NCI-H82 treated with DMSO at 0.1 percent for 48 hours (cell line): ENCODE measurements around the gene MYEOV.

Experiments used
- DNase-seq: peaks from one replicate; lab custom pipeline; 2025; ENCODE audit not compliant: unreplicated experiment; lab: John Stamatoyannopoulos, UW

The MYEOV gene

GRCh38 chr11:69314555-69314954, 20.6 kb downstream of the MYEOV start:
- no peak for DNase-seq

DNA sequence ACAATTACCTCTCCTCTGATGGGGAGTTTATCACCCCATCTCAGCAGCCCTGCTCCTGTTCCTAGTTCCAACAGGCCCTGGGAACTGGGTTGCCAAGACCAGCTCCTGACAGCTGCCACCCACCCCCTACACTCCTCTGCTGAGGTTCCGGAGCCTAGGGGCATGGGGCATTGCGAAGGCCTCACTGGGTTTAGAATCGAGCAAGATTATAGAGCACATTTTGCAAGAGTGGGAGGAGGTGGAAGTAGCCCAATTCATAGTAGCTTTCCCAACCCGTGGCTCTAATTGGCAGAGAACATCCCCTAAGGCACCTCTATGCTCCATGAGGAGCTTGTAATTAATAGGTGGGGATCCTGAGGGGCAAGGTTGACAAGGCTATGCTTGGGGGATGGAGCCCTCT, 23.0 kb downstream of the MYEOV start:
- DNase-seq, result no peak

- no peak for DNase-seq
These were observed 23.6 kb downstream of the MYEOV start for GRCh38 chr11:69317401-69318092.

- no peak for DNase-seq
These were observed 24.1 kb downstream of the MYEOV start for GRCh38 chr11:69318093-69318420.

DNA sequence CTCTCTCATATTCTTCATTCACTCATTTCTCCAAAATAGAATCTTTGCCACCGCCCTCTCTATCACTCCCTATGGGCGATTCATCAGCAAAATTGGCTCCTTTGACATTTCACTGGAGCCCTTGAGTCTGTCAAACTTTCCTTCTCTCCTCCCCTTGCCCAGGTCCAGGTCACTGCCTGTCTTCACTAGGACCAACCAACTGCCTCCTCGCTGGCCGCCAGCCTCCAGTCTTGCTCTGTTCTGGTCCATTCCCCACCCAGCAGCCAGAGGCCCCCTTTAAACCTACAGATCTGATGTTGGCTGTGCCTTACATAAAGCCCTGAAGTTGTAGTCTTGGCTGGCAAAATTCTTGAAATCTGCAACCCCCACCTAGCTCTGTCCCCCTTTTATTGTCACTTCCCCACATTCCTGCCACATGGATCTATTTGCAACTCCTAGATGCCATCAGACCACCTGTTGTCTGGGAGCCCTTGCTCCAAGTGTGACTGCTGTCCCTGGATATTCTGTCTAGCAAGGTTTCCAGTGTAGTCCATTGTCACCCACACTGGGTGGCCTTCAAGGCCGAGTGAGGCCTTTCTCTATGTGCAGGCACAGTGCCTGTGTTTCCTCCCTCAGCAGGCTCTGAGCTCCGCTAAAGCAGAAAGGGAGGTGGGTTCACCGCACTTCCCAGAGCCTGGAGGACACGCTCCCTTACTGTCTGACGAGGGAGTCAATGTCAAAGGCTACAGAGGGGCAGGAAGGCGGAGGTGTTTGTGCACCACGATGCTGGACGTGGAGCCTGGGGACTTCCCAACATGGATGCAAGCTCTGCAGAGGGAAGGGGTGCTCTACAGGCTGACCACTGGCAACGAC, 25.5 kb downstream of the MYEOV start:
- DNase-seq, result no peak

DNA sequence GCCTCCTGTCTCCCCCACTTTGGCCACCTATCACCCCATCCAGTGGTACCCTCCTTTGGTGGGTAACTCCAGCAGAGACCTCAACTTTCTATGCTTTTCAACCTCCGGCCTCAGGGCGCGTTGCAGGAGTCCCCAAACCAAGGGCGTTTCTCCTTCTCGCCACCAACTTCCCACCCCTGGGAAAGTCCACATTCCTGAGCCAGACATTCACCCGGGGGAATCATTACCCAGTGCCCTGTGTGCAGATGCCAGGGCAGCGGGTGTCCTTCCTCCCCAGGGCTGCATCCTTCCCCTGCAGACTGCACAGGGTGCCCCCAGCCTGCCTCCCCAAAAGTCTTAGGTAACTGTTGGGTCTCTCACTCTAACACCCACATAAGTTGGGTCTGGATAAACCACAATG, 26.4 kb downstream of the MYEOV start:
- DNase-seq, result no peak

GRCh38 chr11:69320756-69321741, 27.1 kb downstream of the MYEOV start:
- DNase-seq, result no peak

DNA sequence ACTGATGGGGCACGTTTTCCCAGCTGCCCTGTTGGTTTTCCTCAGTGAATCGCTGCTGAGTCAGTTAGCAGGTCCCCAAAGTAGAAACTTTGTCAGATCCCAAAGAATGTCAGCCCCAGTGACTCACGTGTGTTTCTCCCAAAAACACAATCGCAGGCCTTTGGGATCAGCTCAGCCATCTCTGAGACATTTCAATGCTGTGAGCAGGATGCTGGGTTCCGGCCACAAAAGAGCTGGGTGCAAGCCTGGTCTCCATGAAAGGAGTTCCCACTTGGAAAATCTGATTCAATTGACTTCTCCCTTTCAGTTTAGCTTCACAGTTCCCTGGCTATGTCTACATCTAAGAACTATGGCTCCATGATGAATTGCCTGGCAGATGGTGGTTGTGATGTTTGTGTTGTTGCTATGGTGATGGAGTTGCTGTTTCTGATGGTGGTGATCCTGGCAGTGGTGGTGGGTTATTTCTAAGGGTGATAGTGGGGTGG, 28.0 kb downstream of the MYEOV start:
- DNase-seq, result no peak

DNA sequence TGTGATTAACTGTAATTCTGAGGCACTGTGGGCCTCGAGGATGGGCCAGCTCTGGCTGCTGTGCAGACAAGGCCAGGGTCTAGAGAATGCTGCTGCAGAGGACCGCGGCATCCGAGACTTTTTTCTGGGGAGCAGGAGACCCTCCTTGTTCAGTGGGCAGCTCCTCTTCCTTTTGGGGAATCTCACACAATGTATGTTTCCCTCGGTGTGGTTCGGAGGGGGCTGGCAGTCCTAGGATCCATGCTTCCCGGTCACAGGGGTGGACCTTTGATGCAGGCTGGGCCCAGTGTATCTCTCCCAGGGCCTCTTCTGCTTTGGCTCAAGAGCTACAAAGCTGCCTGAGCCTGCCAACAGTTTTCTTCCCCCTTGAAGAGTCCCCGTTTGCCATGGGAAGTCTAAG, 31.5 kb downstream of the MYEOV start:
- DNase-seq, result no peak

DNA sequence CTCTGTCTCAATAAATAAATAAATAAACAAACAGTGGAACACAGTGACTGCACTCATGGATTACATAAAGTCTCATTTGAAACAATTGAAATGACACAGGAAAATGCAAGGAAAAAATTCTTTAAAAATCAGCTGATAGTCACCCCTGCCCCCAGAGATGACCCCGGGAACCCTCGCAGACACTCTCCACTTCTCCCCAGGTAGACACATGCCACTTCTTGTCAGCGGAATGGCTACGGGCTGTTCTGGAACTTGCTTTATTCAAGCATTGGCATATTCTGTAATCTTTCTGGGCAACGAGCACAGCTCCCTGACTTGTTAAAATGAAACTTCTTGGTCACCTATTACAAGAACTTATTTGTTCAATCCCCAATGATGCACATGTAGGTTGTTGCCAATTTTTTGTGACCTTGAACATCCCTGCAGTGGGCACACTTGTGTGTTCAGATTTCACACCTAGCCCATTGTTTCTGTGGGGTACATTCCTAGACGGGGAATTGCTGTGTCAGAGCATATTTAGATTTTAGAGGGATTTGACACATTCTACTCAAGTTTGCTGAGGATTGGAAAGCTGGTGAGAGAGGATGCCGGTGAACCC, 32.8 kb downstream of the MYEOV start:
- DNase-seq, result no peak

DNA sequence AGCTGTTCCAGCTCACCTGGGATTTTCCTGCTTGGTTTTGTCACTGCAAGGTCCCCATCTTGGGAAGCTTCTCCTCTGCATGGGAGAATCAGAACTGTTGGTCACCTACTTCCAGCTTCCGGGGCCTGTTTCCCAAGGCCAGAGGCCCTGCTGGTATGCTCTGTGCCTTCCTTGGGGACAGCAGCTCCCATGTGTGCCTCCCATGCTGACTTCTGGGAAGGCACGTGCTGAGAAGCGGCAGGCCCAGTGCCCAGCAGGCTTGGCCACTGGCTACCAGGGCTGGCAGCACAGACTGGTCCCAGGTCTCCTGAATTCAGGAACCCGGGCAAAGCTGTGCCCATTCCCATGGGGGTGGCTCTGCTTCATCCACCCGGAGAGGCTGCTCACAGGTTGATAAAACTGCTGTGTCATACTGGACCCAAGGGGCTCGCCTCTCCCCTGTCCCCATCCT, 33.8 kb downstream of the MYEOV start:
- no peak for DNase-seq

GRCh38 chr11:69328231-69328630, 34.3 kb downstream of the MYEOV start:
- DNase-seq, result no peak

DNA sequence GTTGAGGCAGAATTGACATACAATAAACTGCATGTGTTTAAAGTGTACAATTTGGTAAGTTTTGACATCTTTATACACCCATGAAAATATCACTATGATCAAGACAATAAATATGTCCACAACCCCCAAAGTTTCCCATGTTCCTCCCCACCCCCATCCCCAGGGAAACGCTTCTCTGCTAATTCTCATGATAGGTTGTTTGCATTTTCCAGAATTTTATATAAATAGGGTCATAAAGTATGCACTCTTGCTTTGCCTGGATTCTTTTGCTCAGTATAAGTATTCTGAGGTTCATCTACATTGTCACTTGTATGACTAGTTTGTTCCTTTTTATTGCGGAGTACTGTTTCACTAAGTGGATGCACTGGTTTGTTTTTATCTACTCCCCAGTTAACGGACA, 35.6 kb downstream of the MYEOV start:
- no peak for DNase-seq

DNA sequence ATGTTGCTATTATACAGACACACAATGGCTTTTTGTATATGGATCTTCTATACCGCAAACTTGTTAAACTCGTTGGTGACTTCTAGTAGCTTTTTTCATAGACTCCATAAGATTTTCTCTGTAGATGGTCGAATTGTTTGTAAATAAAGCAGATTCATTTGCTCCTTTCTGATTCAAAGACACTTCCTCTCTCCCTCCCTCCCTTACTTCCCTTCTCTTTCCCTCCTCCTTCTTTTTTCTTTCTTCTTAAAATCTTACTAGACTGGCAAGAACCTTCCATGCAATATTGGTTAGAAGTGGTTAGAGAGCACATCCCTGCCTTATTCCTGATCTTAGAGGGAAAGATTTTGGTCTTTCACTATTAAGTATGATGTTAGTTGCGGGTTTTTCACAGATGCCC, 36.4 kb downstream of the MYEOV start:
- DNase-seq, result no peak

GRCh38 chr11:69333149-69333710, 39.3 kb downstream of the MYEOV start:
- DNase-seq, result no peak

DNA sequence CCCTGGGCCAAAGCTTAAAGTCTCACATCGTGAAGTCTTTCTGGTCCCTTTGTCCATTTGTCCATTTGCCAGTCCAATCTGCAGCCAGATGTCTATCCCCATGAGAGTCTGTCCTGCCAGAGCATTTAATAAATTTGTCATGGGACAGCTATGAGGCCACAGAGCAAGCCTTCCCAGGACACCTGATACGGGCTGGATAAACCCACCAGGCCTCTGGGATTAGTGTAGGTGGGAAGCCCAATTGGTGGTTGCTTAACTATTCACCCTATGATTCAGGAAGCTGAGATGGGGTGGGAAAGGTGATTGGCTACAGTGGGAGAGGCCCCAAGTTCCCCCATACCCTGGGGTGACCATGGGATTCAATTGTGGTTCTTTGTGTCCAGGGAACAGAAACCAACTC, 39.9 kb downstream of the MYEOV start:
- no peak for DNase-seq

- DNase-seq, result no peak
These were observed 41.2 kb downstream of the MYEOV start for GRCh38 chr11:69335007-69335780.

GRCh38 chr11:69335781-69336405, 41.9 kb downstream of the MYEOV start:
- no peak for DNase-seq

DNA sequence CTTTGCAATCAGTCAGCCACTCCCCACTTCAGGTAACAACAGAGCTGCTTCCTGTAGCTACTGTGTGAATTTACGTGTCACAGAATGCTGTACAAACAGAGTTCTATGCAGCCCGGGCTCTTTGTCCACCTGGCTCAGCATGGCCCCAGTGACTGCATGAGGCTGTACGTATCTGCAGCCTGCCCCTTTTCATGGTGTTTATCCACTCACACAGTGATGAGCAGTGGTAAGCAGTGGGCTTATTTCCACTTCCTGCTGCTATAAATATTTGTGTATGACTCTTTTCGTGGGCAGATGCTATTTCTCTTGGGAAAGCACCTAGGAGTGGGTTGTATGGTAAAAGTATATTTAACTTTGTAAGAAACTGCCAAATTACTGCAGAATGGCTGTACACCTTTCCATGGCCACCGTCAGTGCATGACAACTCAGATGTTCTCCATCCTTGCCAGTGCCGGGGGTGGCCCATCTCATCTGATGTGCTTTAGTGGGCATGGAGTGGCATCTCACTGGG, 43.3 kb downstream of the MYEOV start:
- DNase-seq, result no peak
